Ovary (tissue), 9 donors: Measurements from ENCODE around the gene AOAH. TPM values are rescaled to one million over a fixed set of nuclear protein-coding genes. Genes with fewer than 3 reads are reported as not detected.

Experiments
- DNase-seq, 5 donors: peaks; one replicate each; pipeline ENCODE4 v3.0.0-alpha.2; 2019 to 2020
- H3K27ac ChIP-seq, 2 donors: fragments of 200-600 bp; one replicate each; pipeline versions ENCODE4 v1.5.1 to v1.8.0; 2019 to 2022
- H3K27me3 ChIP-seq: fragments of 200-600 bp; one replicate; pipeline ENCODE4 v1.8.0; 2022
- H3K36me3 ChIP-seq: fragments of 200-600 bp; sonication (generic); one replicate; pipeline ENCODE4 v1.5.1; 2019
- H3K4me1 ChIP-seq: one replicate; pipeline ENCODE4 v1.8.1; 2013; ENCODE audit warnings: mild to moderate bottlenecking, moderate library complexity; ENCODE audit not compliant: insufficient read depth
- H3K4me3 ChIP-seq: fragments of 200-600 bp; sonication (generic); one replicate; pipeline ENCODE4 v1.5.1; 2017
- H3K9me3 ChIP-seq, 2 donors: fragments of 200-600 bp in 1 of 2; sonication (generic) in 1 of 2; one replicate each; pipeline versions ENCODE4 v1.5.1 to v1.8.1; 2013 to 2019; ENCODE audit warnings: mild to moderate bottlenecking in 1 of 2, moderate library complexity in 1 of 2
- CTCF ChIP-seq, 3 donors: fragments of 450-650 bp in 2 of 3; fragments of 200-600 bp in 1 of 3; IDR thresholded peaks; one replicate each; pipeline versions ENCODE4 v1.5.1 to v1.8.0; 2016 to 2022; ENCODE audit warnings: antibody characterized with exemption in 3 of 3, mild to moderate bottlenecking in 1 of 3
- EP300 ChIP-seq: sonication (generic); formaldehyde crosslinking; IDR thresholded peaks from one replicate; pipeline ENCODE4 v1.6.1; 2017; ENCODE audit warnings: antibody characterized with exemption
- POLR2A ChIP-seq: fragments of 450-650 bp; IDR thresholded peaks from one replicate; pipeline ENCODE4 v1.6.1; 2017; ENCODE audit warnings: antibody characterized with exemption, mild to moderate bottlenecking, moderate library complexity
- WGBS, 3 donors: extraction: QIAGEN DNeasy Blood & Tissue Kit in 1 of 3; methylation state at CpG; one replicate each; pipeline versions ENCODE4 v1.1.5 to v1.1.7; 2013 to 2017; 5-methylcytosine and 5-hydroxymethylcytosine counted together
- intact Hi-C, 4 donors: fragments of 100-400 bp; cut with DNase I; formaldehyde crosslinking; loops; one replicate each; pipeline versions ENCODE4 v1.11.0 to v1.15.1; 2022 to 2023
- polyA plus RNA-seq, 2 donors: library from polyadenylated mRNA; stranded (reverse); fragments of 200-250 nt in 1 of 2; fragments of 350-450 nt in 1 of 2; fragmentation: Illumina TruSeq in 1 of 2; extraction: RNeasy Lipid Tissue Mini Kit (QIAGEN cat#74804) in 1 of 2; gene quantifications; one replicate each; pipeline ENCODE4 v1.2.3, GENCODE V29; 2013 to 2014
- total RNA-seq, 7 donors: library from RNA; depleted of rRNA in 2 of 7; stranded (reverse); fragments of >200 nt in 2 of 7; fragmentation: NEBNext Ultra II Directional in 3 of 7; extraction: Animal tissue kit (Norgen Biotek cat#: 25700) in 3 of 7; gene quantifications; one replicate each; pipeline versions ENCODE4 v1.1.0 to v1.2.4, GENCODE V29; 2016 to 2023
- donor health status: DM: no; HTN: no; CAD: no; lungs with moderate emphysema.
- donor health status: DM: no; HTN: no; CAD: no.
- donor health status: Bipolar disorder and iron deficiency.
- donor health status: DM: yes; HTN: yes; CAD: no.
- donor health status: DM: no; HTN: no; CAD: no.
- donor health status: DM: yes; HTN: yes; CAD: no.

AOAH gene
- total and polyA plus RNA-seq, 9 donors: 0.83 to 14.0 (median 4.8) TPM

- no peak overlapping the region for H3K4me3 ChIP-seq
- H3K4me1 ChIP-seq: no peaks in the 10 kb centered on the region
- TF ChIP-seq CTCF (IDR thresholded peaks at IDR 0.05) (no peak), POLR2A (no peak), EP300 (no peak)
- no peaks in the 10 kb centered on the region for H3K9me3 ChIP-seq
- H3K27ac ChIP-seq: no peak overlapping the region
- intact Hi-C loops: no loop called here
- WGBS, 3 donors: 85 to 89% (median 88%) methylated on average over 1 of the region's 1 CpG
- DNase-seq: no peak
- H3K36me3 ChIP-seq: no peaks in the 10 kb centered on the region
- H3K27me3 ChIP-seq: no peaks in the 10 kb centered on the region
Observed at GRCh38 chr7:36732806-36733205, 8.5 kb upstream of the AOAH start.

DNA sequence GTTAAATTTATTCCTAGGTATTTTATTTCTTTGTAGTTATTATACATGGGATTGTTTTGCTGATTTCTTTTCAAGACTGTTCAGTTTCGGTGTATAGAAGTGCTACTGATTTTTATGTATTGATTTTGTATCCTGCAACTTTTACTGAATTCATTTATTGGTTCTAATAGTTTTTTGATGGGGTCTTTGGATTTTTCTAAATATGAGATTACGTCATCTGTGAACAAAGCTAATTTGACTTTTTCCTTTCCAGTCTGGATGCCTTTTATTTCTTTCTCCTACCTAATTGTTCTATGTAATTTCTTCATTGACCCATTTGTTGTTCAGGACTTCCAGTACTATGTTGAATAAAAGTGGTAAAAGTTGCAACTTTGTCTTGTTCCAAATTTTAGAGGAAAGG lies 5.8 kb upstream of the AOAH start:
- no peaks in the 10 kb centered on the region for H3K36me3 ChIP-seq
- no peaks in the 10 kb centered on the region for H3K4me1 ChIP-seq
- no peak overlapping the region for H3K4me3 ChIP-seq
- DNase-seq: no peak
- no peak overlapping the region for H3K27ac ChIP-seq
- H3K27me3 ChIP-seq: no peaks in the 10 kb centered on the region
- intact Hi-C loops: no loop called here
- TF ChIP-seq EP300 (no peak), CTCF (IDR thresholded peaks at IDR 0.05) (no peak), POLR2A (no peak)
- H3K9me3 ChIP-seq: no peaks in the 10 kb centered on the region
- WGBS, 3 donors: 94 to 97% (median 97%) methylated on average over 2 of the region's 2 CpGs

DNA sequence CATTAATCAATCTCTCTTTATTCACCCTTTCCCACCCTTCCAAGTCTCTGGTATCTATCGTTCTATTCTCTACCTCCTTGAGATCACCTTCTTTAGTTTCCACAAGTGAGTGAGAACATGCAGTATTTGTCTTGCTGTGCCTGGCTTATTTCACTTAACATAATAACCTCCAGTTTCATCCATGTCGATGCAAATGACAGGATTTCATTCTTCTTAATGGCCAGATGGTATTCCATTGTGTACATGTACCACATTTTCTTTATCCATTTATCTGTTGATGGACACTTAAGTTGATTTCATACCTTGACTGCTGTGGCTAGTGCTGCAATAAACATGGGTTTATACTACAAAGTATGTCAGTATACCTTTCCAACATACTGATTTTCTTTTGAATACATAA lies 3.8 kb upstream of the AOAH start:
- 88 to 93% (median 92%) methylated on average over 2 of the region's 2 CpGs for WGBS, 3 donors
- no peak overlapping the region for H3K4me3 ChIP-seq
- no peaks in the 10 kb centered on the region for H3K36me3 ChIP-seq
- H3K27ac ChIP-seq: no peak overlapping the region
- H3K27me3 ChIP-seq: no peaks in the 10 kb centered on the region
- peaks cover 2% of the 10 kb centered on the region for H3K4me1 ChIP-seq
- TF ChIP-seq CTCF (IDR thresholded peaks at IDR 0.05): no peak
- TF ChIP-seq EP300: no peak
- TF ChIP-seq POLR2A: no peak
- intact Hi-C loops: no loop called here
- no peaks in the 10 kb centered on the region for H3K9me3 ChIP-seq
- DNase-seq: no peak

DNA sequence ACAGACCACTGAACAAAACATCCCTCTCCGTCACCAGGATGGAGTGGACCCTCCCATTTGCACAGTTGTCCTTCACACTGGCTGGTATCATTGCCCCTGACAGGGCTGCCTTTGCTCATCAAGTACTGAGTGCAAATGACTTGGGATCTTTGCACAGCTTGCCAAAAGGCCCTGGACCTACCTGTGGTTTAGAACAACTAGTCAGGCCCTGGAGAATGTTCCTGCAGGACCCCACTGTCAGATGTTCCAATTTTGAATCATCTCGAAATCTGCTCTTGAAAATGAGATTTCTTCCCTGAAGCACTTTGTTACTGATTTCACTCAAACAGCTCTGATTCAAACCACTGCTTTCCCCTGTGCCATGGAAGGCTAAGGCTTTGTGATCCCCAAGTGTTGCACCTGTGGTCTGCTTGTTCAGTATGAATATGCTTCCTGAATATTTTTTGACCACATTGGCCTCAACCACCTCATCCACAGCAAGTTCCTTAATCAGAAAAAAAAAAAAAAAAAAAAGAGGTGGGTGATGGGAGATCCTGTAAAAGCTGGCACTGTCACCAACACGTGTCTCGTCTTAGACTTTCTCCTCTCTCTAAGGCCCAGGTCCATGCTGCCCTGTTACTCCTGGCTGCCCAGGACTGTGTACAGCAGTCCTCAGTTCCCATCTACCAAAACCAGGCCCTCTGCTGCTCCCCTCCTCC lies 2.7 kb upstream of the AOAH start:
- H3K9me3 ChIP-seq: no peaks in the 10 kb centered on the region
- WGBS, 3 donors: 80 to 85% (median 82%) methylated on average over 4 of the region's 4 CpGs
- H3K27me3 ChIP-seq: no peaks in the 10 kb centered on the region
- H3K27ac ChIP-seq: no peak overlapping the region
- TF ChIP-seq CTCF (IDR thresholded peaks at IDR 0.05) (no peak), EP300 (no peak), POLR2A (no peak)
- H3K36me3 ChIP-seq: no peaks in the 10 kb centered on the region
- H3K4me1 ChIP-seq: peaks cover 2% of the 10 kb centered on the region
- no peak for DNase-seq
- no peak overlapping the region for H3K4me3 ChIP-seq
- intact Hi-C loops: no loop called here
